GM08714 (cell line): ENCODE data around the gene TMEM198.

Source experiments
- H3K4me3 ChIP-seq: fragments of 200-500 bp; sonication (Bioruptor generic); 2 replicates; pipeline ENCODE4 v1.5.1; 2014; ENCODE audit warnings: mild to moderate bottlenecking, low read length, inconsistent platforms
- ZNF274 ChIP-seq: IDR thresholded peaks from 2 replicates; pipeline ENCODE4 v1.6.1; 2012; ENCODE audit warnings: mild to moderate bottlenecking, low read depth, low read length

TMEM198 gene

DNA sequence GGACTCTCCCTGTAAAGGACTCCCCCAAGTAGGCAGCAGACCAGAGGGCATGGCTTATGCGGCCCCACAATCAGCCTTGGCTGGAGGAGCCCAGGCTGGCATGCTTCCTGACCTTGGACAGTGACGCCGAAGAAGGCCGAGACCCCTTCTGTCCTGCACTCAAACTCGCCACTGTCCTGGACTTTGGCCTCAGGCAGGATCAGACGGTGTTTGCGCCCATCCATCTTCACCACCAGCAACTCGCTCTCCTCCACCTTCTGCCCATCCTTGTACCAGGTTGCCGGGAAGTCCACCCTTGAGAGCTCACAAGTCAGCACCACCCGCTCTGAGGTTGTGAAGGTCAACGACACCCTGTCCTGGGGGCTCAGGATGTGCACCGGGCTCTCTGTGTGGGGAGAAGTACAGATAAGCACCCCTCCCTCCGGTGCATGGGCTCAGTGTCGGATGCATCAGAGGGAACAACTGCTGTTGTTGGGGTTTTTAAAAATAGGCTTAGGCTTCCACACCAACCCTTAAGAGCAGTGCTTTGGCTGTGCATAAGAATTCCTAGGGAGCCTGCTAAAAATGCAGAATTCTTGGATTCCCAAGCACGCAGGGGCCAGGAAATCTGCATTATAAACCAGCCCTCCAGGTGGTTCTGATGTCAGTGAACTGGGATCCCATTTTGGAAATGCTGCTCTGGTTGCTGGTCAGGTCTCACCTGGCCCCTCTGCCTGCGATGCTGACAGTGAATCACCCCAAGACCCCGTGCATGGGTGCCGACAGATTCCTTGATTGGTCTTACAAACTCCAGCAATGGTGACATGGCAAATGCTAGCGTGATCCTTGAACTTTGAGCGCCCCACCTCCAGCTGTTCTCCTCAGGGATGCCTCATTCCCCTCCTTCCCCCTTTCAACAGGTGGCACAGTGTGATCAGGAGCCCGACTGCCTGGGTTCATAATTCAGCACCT, 21.6 kb downstream of the TMEM198 start:
- no peak for TF ChIP-seq ZNF274
- no peak overlapping the region for H3K4me3 ChIP-seq

DNA sequence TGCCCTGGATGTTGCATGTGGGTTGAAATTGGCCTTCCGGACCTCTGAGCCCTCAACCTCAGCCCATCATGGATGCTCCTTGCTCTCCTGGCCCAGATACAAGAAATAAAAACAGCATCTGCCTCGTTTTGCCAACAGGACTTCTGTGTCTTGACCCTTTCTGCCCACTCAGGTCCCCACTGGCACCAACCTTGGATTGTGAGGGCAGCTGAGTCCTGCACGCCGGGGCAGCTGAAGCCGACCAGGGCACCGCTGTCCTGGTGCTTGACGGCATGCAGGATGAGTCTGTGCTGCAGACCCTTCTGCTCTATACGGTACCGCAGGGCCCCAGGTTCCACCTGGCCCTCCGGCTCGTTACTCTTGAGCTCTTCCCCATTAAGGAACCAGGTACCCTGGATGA, 22.8 kb downstream of the TMEM198 start:
- no peak for TF ChIP-seq ZNF274
- no peak overlapping the region for H3K4me3 ChIP-seq

DNA sequence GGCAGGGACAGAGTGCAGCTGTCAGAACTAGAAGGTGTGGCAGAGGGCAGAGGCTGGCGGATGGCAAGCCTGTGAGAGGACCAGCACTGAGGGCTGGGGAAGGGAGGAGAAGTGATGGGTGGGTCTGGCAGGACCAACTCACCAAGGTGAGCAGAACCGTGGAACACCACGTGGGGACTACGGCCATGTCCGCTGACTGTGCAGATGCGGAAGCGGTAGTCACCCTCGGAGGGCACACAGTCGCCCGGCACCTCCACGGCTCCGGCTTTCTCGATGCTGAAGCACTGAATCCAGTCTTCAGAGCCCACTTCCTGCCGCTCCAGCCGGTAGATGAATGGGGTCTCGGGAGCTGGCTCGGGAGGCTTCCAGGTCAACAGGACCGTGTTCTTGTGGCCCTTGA, 23.3 kb downstream of the TMEM198 start:
- H3K4me3 ChIP-seq: no peak overlapping the region
- TF ChIP-seq ZNF274: no peak

DNA sequence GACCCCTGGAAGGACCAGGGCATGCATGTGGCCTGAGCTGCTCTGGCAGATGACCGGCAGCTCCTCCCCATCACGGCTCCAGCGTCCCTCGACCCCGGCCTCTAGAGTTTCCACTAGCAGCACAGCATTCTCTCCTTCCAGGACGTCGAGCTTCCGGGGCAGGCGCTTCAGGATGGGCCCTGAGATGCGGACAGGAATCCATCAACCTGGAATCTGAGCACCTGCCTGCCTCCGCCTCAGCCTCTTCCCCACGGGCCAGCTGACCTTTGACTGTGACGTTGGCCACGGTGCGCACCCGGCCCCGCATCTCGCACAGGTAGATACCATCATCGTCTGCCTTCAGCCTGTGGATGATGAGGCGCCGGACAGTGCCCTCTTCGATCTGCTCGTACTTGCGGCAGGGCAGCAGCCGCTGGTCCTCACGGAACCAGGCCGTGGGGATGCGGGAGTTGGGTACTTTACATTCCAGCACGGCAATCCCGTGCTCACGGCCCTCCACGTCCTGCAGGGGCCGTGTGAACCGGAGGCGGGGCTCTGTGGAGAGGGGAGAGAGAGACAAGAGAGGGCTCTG, 24.0 kb downstream of the TMEM198 start:
- no peak for TF ChIP-seq ZNF274
- H3K4me3 ChIP-seq: no peak overlapping the region

DNA sequence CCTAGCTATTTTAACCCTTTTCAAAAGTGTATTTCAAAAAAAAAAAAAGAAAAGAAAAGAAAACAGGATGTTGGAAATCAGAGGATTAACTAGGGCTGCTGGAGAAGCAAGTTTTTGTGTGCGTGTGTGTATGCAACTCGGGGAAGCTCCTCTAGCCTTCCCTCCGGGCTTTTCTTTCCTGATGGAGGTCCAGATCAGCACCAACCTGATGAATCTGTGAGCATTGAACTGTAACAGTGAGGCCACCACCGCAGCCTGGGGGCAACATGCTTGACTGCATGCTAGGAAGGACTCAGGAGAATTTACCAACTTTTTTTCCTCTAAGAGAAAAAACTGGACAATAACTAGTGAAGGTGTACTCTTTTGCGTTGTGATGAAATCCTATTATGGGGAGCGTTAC, 25.2 kb downstream of the TMEM198 start:
- H3K4me3 ChIP-seq: no peak overlapping the region
- no peak for TF ChIP-seq ZNF274

DNA sequence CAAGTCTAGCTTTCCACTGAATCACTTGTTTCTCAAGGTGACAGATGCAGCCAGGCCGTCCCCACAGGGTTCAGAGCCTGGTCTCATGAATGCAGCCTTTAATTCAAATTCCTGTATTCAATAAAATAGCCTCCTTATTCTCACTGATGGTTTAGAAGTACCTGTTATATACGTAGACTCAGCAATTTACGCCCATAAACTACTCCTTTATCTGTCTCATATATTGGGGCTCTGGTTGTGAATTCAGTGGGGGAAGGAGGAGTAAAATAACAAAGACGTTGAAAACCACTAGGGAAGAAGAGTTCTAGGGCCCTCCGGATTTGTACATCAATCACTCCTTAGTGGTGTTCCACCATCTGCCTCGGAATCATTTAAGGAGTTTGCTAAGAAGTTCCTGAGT, 25.8 kb downstream of the TMEM198 start:
- H3K4me3 ChIP-seq: no peak overlapping the region
- TF ChIP-seq ZNF274: no peak

DNA sequence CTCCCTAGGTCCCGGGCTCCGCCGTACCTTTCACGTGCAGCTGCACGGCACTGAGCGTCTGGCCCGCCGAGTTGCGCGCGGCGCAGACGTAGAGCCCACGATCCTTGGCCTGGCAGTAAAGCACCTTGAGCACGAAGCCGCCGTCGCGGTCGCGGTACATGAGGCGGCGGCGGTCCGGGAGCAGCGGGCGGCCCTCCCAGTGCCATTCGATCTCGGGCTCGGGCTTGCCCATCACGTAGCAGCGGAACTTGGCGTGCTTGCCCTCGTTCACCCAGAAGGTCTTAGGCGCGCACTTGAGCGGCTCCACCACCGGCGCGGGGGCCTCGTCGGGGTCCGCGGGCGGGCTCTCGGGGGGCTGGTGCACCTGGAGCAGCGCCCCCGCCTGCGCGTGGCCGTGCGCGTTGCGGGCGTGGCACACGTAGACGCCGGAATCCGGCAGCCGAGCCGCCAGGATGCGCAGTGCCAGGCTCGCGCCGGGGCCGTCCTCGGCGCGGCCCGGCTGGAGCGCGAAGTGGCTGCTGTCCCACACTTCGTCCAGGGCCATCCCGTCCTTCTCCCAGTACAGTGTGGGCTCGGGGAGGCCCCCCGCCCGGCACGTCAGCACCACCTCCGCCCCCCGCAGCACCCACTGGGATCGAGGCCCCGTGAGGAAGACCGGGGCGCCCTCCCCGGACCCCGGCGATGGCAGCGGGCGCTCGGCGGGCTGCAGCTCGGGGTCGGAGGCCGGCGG, 26.5 kb downstream of the TMEM198 start:
- no peak for TF ChIP-seq ZNF274
- no peak overlapping the region for H3K4me3 ChIP-seq

DNA sequence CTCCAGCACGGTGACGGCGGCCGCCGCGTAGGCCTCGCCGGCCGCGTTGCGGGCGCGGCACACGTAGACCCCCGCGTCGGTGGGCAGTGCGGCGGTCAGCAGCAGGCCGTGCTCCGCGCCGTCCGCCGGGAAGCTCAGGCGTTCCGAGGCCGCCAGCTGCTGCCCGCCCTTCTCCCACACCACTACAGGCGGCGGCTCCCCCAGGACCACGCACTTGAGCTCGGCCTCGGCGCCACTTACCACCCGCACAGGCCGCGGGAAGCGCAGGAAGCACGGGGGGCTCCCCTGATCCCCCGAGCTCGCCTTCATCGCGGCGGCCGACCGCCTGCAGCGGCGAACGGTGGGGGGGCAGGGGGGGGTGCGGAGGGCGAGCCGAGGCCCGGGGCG, 27.1 kb downstream of the TMEM198 start:
- H3K4me3 ChIP-seq: no peak overlapping the region
- no peak for TF ChIP-seq ZNF274

DNA sequence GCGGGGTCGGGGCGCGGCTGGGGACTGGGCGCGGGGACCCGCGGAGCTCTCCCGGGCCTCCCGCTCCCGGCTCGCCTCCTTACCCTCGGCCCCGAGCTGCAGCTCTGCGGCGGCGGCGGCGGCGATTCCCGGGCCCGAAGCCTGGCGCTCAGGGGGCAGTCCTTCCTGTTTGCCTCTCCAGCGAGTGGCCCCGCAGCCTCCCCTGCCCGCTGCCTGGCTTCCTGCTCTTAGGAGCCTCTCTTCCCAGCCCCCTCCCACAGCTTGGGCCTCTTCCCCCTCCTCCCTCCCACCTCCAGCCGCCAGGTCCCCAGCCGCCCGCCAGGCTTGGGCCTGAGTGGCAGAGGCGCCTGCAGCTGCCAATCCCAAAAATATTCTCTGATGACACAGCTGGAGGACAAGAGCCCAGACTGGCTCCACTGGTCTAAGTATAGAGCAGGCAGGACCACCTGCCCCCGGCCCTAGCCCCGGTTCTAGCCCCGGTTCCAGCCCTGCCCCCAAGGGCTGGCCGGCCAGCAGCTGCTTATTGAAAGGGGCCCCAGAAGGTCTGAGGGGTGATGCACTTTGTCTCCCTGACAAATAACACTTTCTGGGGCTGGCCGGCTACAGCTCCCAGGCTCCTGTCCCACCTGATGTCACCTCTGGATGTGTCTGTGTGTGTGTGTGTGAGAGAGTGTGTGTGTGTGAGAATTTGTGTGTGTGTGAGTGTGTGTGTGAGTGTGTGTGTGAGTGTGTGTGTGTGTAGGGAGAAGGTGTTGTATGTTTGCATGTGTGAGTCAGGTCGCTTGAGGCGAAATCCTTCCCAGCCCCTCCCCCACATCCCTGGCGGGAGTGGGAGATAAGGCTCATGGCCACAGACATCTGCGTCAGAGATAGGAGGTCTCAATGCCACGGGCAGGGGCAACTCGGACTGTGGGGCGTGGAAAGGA, 27.7 kb downstream of the TMEM198 start, which contains the start of gene OBSL1:
OBSL1 (minus strand) TSS at position 229 of the 926 bp plus-strand sequence. CDS start 307 bp downstream, outside the sequence.
- no peak within 1 kb of the TSS for H3K4me3 ChIP-seq

DNA sequence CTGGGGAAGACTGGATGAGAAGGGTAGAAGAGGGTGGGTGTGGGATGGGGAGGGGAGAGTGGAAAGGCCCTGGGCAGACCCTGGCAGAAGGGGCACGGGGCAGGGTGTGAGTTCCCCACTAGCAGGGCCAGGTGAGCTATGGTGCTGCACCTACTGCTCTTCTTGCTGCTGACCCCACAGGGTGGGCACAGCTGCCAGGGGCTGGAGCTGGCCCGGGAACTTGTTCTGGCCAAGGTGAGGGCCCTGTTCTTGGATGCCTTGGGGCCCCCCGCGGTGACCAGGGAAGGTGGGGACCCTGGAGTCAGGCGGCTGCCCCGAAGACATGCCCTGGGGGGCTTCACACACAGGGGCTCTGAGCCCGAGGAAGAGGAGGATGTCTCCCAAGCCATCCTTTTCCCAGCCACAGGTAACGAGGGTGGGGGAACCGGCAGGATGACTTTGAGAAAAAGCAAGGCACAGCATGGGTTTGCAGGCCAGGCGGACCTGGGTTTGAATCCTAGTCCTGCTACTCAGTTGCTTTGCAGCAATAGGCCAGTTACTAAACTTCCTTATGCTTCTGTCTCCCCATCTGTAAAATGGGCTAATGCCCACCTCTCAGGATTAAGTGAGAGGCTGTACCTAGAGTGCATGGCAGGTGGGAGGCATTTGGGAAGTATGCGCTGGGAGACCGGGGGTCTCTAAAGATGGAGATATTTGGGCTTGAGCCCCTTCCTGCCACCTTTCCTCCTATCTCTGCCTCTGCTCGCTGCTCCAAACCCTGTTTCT, 28.6 kb downstream of the TMEM198 start, which contains the start of gene INHA:
INHA (plus strand) TSS at position 74 of the 765 bp plus-strand sequence; CDS start at position 139, 65 bp downstream.
- H3K4me3 ChIP-seq: no peak within 1 kb of the TSS
- no peak for TF ChIP-seq ZNF274

More for the DNA sequence above, 27.7 kb downstream of the TMEM198 start, which contains the start of gene OBSL1:
- no peak for TF ChIP-seq ZNF274

DNA sequence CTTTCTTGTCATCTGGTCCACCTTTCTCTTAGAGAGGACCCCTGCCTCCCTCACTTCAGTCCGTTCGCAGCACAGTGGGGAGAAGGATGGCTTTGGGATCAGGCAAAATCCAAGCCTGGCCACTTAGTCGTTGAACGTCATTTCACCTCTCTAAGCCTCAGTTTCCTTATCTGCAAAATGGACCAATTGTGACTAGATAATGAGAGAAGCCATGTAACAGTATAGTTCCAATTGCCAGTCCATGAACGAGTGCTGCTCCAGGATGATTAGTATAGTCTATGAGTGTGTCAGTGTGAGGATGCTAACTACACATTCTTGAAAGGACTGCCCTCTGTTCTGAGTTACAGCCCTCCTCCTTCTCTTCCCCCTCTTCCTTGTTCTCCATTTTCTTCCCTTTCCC, 29.3 kb downstream of the TMEM198 start:
- no peak overlapping the region for H3K4me3 ChIP-seq
- TF ChIP-seq ZNF274: no peak

DNA sequence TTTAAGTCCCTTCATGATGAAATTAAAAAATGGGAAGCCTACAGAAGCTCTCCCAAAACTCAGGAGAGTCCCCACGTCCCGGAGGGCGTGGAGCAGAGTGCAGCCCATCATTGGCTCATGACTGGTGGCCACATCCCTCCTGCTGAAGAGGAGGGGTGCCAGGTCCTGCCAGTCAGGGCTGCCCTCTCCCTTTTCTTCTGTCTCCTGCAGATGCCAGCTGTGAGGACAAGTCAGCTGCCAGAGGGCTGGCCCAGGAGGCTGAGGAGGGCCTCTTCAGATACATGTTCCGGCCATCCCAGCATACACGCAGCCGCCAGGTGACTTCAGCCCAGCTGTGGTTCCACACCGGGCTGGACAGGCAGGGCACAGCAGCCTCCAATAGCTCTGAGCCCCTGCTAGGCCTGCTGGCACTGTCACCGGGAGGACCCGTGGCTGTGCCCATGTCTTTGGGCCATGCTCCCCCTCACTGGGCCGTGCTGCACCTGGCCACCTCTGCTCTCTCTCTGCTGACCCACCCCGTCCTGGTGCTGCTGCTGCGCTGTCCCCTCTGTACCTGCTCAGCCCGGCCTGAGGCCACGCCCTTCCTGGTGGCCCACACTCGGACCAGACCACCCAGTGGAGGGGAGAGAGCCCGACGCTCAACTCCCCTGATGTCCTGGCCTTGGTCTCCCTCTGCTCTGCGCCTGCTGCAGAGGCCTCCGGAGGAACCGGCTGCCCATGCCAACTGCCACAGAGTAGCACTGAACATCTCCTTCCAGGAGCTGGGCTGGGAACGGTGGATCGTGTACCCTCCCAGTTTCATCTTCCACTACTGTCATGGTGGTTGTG, 30.9 kb downstream of the TMEM198 start:
- no peak overlapping the region for H3K4me3 ChIP-seq
- no peak for TF ChIP-seq ZNF274
